IPS DF 19.7 (cell line): Measurements from ENCODE around the gene CDC16.
"Not testable (repeated sequence)": the region's sequence is repeated elsewhere in the genome, so short reads cannot be mapped to it uniquely, and the experiment has no call there.

Experiments
- DNase-seq: peaks from one replicate; pipeline ENCODE4 v3.0.0-alpha.2; 2013; ENCODE audit warnings: low read depth, low spot score

CDC16 gene, protein sequence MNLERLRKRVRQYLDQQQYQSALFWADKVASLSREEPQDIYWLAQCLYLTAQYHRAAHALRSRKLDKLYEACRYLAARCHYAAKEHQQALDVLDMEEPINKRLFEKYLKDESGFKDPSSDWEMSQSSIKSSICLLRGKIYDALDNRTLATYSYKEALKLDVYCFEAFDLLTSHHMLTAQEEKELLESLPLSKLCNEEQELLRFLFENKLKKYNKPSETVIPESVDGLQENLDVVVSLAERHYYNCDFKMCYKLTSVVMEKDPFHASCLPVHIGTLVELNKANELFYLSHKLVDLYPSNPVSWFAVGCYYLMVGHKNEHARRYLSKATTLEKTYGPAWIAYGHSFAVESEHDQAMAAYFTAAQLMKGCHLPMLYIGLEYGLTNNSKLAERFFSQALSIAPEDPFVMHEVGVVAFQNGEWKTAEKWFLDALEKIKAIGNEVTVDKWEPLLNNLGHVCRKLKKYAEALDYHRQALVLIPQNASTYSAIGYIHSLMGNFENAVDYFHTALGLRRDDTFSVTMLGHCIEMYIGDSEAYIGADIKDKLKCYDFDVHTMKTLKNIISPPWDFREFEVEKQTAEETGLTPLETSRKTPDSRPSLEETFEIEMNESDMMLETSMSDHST

DNA sequence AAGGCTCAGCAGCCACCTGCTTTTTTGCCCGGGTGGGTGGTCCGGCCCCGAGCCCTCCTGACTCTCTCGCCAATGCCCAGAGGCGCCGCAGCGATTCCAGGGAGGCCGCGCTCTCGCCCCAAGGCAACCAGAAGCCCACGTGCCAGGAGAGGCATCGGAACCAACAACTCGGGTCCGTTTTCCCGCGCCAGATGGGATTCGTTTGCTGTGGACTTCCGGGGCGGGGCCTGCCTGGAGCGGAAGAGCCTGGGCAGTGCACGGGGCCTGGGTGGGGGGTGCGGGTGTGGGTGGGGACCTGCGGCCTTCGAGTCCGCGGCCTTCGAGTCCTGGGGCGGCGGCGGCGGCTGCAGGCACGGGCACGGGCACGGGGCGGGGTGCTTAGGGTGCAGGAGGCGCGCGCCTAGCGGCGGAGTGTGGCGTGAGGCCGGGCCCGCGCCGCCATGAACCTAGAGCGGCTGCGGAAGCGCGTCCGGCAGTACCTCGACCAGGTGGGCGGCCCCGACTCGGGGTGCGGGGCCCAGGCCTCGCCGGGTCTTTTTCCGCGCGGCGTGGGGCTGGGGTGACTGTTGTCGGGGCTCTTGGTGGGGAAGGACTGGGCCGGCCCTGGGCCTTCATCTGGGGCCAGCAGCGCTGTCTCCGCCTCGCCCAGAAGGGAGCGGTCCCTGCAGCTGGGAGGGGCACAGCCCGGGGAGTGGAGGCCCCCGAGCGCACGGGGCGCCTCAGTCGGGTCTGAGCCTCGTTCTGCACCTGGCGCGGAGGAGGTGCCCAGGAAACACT lies at the start of gene CDC16:
TSS of gene CDC16 (plus strand) at position 253 of the 777 bp plus-strand sequence. CDS start at position 441, 188 bp downstream.
- DNase-seq = peak; percentile 80

DNA sequence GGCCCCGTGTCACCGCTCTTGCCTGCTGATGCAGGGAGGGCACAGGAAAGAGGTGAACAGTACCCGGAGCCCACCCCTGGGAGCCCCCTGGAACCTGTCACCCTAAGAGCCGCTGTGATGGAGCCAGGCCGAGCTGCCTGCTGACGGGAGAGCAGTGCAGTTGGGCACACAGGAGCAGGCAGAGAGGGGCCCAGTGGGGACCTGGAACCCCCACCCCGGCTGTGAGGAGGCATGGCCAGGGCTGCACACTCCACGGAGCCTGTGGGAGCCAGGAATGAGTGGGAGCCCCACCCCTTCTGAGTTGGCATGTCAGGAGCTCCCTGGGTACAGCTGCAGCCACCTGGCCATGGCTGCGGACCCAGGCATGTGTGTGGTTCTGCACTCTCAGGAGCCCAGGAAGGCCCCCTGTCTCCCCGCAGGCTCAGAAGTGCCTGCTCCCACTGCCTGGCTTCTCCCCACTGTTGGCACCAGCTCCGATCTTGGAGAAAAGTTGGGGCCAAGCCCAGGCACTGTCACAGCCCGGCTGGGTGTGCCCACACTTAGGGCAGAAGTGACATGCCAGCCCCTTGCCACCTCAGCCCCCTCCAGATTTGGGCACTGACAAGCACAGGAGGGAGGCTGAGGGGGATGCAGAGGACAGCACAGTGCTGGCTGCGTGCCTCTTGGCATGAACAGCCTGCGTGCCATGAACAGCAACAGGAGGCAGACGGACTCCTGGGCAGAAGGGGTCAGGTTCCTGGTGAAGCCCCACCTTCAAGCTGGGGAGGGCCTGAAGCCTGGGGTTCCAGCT lies 49.3 kb upstream of the CDC16 start:
- DNase-seq = no peak

DNA sequence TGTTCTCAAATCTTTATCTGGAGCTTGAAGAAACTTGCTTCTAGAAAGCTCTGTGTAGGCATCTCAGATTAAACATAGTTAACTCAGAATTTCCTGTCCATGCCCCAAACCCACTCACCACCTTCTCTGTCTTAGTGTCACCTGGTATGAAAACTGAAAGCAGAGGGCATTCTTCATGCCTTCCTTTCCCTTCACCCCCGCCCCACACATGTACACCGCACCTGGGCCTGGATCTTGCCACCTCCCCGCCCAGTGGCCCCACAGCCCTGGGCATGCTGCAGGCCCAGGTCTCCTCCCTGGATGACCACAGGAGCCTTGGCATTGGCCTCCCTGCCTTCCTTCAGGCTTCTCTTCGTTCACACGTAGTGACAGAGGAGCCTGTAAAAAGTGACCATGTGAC lies 39.8 kb upstream of the CDC16 start:
- DNase-seq = no peak

DNA sequence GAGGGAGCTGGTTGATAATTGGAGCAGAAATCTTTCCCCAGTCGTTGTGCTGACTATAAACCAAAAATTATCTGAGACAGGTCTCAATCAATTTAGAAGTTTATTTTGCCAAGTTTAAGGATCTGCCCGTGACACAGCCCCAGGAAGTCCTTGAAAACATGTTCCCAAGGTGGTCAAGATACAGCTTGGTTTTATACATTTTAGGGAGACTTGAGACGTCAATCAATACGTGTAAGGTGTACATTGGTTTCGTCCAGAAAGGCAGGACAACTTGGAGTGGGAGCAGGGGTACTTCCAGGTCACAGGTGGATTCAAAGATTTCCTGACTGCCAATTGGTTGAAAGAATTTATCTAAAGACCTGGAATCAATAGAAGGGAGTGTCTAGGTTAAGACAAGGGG lies 38.1 kb upstream of the CDC16 start:
- DNase-seq = no peak

DNA sequence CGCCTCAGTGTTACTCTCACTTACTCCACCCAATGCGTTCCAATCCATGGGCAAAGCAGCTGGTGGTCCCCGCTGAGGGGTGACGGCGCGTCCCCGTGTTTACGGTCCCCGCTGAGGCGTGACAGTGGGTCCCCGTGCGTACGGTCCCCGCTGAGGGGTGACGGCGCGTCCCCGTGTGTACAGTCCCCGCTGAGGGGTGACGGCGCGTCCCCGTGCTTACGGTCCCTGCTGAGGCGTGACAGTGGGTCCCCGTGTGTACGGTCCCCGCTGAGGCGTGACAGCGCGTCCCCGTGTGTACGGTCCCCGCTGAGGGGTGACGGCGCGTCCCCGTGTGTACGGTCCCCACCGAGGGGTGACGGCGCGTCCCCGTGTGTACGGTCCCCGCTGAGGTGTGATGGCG lies 36.1 kb upstream of the CDC16 start:
- DNase-seq = no peak

DNA sequence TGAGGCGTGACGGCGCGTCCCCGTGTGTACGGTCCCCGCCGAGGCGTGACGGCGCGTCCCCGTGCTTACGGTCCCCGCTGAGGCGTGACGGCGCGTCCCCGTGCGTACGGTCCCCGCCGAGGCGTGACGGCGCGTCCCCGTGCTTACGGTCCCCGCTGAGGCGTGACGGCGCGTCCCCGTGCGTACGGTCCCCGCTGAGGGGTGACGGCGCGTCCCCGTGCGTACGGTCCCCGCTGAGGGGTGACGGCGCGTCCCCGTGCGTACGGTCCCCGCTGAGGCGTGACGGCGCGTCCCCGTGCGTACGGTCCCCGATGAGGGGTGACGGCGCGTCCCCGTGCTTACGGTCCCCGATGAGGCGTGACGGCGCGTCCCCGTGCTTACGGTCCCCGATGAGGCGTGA lies 35.2 kb upstream of the CDC16 start:
- not testable (repeated sequence) for DNase-seq

DNA sequence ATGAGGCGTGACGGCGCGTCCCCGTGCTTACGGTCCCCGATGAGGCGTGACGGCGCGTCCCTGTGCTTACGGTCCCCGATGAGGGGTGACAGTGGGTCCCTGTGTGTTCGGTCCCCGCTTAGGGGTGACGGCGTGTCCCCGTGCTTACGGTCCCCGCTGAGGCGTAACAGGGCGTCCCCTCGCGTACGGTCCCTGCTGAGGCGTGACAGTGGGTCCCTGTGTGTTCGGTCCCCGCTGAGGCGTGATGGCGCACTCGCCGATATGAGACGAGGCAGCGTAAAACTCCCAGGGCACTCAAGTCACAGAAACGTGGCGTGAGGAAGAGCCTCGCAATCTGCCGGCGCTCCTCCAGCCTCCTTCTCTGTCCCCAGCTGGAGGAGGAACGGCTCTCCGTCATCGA lies 34.7 kb upstream of the CDC16 start:
- DNase-seq = no peak

DNA sequence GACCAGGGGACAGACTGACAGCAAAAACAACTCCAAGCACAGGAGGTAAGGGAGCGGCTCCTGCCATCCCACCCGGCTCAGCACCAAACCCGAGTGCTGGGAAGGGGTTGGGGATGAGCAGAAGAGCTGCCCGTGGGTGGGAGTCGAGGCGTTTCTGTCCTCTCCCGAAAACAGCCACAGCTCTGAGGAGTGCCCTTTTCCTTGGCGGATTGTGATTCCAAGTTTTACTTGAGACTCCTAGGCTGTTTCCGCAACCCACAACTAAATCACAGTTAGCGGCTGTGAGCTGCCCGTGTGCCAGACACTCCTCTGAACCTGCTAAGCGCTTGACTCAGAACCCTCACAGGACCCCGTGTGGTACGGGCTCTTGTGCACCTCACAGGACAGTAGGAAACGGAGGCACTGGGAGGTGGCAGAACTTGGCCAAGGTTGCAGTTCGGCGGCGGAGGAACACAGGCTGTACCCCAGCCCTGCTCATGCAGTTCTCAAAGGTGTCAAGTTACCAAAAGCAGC lies 34.2 kb upstream of the CDC16 start:
- DNase-seq = peak; percentile 25

DNA sequence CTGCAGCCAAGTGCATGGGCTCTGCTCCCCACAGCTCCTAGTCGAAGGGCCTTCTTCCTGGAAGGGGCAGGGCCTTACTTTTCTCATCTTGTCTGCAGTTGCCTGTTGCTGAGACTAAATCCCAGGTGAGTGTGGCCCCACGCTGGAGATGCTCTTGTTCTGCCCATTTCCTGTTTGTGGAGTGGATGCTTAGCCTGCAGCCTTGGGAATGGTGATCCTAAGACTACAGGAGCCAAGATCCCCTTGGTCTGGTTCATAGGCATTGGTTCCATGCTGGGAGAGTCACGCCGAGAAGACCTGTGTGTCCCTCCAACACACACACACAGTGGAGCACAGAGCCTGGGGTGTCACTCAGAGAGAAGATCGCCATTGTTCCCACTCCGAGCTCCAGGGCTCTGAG lies 32.1 kb upstream of the CDC16 start:
- no peak for DNase-seq

DNA sequence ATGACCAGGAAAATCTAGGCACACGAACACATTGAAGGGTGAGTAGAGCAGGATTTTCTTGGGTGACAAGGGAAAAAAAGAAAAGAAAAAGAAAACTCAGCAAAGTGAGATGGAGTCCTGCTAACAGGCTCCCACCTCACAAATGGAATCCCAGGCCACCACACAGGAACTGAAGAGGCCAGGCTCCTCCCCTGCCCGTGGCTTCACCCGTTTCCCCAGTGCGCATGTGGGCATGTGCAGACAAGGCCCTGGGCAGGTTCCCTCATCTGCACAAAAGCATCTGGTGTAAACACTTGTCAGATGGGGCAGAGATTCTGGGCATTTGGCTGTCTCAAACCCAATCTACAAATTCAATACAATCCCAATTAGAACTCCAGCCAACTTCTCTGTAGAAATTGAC lies 31.2 kb upstream of the CDC16 start:
- no peak for DNase-seq

DNA sequence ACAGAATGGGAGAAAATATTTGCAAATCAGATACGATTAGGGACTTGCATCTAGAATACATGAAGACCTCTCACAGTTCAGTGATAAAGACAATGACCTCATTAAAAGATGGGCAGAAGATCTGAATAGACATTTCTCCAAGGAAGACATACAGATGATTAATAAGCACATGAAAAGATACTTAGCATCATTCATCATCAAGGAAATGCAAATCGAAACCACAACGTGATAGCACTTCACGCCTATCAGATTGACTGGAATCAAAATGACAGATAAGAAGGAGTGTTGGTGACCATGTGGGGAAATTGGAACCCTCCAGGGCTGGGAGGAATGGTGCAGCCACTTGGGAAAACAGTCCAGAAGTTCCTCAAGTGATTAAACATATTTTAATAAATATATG lies 29.8 kb upstream of the CDC16 start:
- DNase-seq = no peak

DNA sequence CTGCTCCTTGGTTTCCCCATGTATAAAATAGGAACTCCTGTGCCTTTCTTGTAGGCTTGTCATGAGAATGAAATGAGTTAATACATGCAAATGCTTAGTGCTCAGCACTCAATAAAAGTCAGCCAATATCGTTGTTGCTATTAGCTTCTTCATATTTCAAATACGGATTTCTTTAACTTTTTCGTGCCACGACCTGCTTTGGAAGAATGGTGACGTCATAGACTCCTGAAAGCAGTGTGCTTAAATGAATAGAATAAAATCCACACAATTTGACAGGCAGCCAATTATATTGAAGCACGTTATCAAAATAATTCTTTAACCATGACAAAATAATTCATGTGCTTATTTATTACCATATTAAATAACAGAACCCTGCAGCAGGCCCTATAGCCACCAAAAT lies 26.6 kb upstream of the CDC16 start:
- DNase-seq = no peak

DNA sequence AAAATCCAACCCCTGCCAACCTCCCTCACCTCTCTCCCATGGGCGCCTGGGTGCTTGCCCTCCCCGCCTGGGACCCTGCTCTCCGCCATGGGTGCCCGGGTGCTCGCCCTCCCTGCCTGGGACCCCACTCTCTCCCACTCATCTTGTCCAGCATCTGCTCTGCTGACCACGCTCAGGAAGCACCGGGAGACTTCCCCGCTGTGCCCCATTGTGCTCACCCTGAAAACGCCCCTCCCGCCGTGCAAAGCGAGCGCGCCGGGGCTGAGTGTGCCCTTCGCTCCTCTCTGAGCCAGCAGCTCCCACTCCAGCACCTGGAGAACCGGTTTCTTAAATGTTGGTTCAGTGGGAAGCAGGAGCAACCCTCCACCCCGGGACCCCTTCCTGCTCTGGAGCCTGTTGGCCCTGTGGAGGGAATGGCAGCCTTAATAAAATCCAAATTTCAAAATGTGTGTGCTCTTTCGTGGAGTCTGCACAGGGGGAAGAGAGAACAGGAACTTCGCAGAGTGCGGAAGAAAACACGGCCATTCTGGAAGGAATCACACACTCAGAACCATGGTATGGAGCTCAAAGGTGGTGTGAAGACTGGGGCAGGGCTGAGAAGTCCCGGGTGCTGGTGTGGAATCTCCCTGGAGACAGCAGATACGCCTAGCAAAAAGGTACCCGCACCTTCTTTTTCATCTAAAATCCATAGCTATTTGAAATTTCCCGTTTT lies 23.1 kb upstream of the CDC16 start:
- DNase-seq = no peak

DNA sequence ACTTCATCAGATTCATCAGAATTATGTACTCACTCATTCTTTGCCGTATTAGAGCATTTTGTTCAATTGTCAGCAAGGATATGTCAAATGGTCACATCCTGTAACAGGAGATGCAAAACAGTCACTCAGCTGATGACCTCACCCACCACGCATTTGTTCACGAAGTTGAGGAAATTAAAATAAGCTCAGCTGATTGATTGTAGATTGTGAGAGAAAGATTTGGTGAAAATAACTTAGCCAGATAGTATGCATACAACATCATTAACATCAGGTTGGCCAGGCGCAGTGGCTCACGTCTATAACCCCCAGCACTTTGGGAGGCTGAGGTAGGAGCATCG lies 22.6 kb upstream of the CDC16 start:
- no peak for DNase-seq

DNA sequence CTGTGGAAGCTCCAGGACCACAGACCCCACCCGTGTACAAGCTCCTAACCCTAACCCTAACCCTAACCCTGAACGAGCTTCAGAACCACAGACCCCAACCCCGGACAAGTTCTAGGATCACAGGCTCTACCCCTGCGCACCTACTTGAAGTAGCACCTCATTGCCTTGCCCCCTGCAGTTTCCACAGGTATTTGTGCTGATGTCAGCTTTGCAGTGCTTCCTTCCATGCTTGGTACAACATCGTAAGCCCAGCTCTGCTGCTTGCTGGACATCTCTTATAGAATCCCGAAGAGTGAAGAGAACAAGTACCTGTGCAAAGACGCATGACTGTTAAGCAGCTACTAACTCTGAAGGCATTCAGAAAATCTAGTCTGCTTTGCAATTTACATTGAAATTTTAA lies 20.7 kb upstream of the CDC16 start:
- DNase-seq = no peak

DNA sequence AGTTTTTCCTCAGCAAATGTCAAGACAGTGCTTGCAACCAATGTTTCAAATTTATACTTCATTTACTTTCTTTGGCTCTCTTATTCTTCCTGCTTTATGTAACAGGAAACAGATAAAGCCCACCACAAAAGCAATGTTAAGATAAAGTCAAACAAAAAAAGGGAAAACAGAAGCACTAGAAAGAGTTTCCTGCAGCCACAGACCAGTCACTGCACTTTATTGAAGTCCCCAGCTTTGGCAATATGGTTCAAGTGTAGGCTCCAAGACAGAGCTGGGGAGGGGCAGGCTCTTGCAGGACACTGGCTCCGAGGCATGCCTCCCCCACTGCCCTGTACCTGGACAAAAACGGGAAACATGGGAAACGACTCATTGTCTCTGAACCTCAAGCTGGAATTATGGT lies 15.3 kb upstream of the CDC16 start:
- no peak for DNase-seq

DNA sequence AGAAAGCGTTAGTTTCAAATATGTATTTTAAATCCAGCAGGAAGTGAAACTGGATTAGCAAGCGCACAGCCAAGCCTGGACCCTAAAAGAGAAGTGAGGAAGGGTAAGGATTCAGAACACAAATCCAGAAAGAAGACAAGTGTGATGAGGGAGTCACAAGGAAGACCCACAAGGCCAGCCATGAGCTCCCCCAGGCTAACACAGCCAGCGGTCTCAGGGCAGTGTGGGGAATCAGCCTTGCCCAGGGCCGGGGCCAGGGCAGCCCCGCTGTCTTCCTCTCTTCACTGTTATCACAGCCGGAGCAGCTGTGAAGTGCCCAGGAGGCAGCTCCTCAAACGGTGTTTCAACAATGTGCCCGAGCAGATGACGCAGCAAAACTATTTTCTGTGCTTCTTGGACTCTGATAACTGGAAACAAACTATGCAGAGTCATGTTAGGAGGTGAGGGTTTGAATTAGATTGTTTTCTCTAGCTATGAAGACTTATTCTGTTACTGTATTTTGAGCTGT lies 12.2 kb upstream of the CDC16 start:
- no peak for DNase-seq

DNA sequence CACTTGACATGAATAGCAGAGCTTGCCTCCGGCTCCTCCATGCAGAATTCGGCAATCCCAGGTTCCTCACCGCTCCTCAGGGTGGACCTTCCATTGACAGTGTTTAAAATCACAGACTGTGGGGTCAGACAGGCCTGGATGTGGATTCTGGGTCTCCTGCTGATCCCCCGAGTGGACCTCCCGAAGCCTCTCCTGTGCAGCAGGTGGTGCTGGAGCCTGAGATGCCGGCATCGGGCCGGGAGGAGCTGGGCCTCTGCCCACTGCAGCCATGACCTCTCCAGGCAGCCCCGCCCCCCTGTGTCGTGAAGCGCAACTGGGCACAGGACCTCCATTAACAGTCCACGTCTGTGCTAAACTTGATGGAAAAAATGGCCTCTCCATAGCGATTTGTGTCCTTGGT lies 10.5 kb upstream of the CDC16 start:
- no peak for DNase-seq

DNA sequence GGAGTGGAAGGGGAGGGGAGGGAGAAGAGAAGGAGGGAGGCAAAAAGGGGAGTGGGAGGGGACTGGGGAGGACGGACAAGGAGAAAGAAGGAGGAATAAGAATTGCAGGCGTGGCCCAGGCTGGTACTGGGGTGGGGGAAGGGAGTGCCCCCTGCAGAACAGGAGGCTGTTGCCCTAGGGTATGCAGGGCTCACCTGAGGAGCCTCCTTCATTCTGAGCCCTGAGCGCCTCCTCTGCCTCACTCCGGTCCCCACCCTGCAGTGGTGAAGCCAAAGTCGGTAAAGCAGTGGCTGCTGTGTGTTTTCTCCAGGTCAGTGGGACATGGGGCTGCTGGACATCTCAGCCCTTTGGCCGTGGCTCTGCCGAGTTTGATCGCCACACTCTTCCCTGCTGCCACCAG lies 9.1 kb upstream of the CDC16 start:
- DNase-seq = no peak

DNA sequence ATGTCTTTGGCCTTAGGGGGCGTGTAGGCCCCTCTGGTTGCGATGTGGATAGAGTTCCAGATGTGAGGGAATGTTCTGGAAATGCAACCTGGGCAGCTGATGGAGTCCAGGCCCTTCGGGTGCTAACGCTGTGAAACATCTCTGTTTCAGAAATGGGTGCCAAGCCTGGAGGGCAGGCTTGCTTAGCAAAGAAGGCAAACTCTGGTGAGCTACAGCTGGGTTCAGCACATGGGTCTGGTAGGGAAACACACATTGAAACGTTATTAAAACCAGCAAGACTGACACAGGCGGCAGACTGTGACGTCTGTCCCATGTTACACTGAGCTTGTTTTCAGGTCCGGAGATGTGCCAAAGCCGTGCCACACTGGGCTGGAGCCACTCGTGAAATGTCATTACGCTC lies 8.6 kb upstream of the CDC16 start:
- no peak for DNase-seq
